Spleen (tissue), 7 donors: ENCODE results near the gene PPP1R9B.

Source experiments
- CTCF ChIP-seq, 11 experiments: fragments of 200-600 bp in 7 of 11; fragments of 450-650 bp in 4 of 11; sonication (generic) in 4 of 11; IDR thresholded peaks in 8 of 11; conservative IDR thresholded peaks in 3 of 11; 1 replicate in 7 of 11; 2 replicates in 4 of 11; pipeline versions ENCODE4 v1.4.0 to v1.8.0; 2016 to 2021; ENCODE audit warnings: antibody characterized with exemption in 11 of 11, inconsistent platforms in 4 of 11, mild to moderate bottlenecking in 1 of 11
- POLR2A ChIP-seq, 3 donors: fragments of 450-650 bp; IDR thresholded peaks; one replicate each; pipeline ENCODE4 v1.5.1; 2017; ENCODE audit warnings: antibody characterized with exemption in 3 of 3, mild to moderate bottlenecking in 1 of 3
- POLR2AphosphoS5 ChIP-seq, 3 donors: sonication (generic); formaldehyde crosslinking; IDR thresholded peaks; one replicate each; pipeline ENCODE4 v1.5.1; 2017; ENCODE audit warnings: antibody characterized with exemption in 3 of 3
- donor health status: DM: no; HTN: no; CAD: no; lungs with moderate emphysema.
- donor health status: DM: no; HTN: no; CAD: no.
- donor health status: DM: no; HTN: no; CAD: no.

- no peak for TF ChIP-seq POLR2A (IDR thresholded peaks at IDR 0.05)
- TF ChIP-seq CTCF (IDR thresholded peaks at IDR 0.05 in 8 of 11, conservative IDR thresholded peaks at IDR 0.05 in 3 of 11), result no peak
- TF ChIP-seq POLR2AphosphoS5 (IDR thresholded peaks at IDR 0.05), result no peak
These were observed 31.7 kb downstream of the PPP1R9B start for GRCh38 chr17:50118828-50119218.
